H9 (cell line): Measurements from ENCODE around the gene PTK7. TPM values are rescaled to one million over a fixed set of nuclear protein-coding genes. Genes with fewer than 3 reads are reported as not detected.

Experiments
- DNase-seq: peaks from one replicate; pipeline ENCODE4 v3.0.0-alpha.2; 2017
- H2AFZ ChIP-seq: one replicate; pipeline ENCODE4 v1.6.1; 2013; ENCODE audit warnings: mild to moderate bottlenecking, low read length, control low read depth, moderate library complexity
- H2AK5ac ChIP-seq: 2 replicates; pipeline ENCODE4 v1.6.1; 2013; ENCODE audit warnings: low read length, control low read depth, mixed read lengths; ENCODE audit not compliant: insufficient read length
- H2BK120ac ChIP-seq: one replicate; pipeline ENCODE4 v1.6.1; 2013; ENCODE audit warnings: low read depth, mild to moderate bottlenecking, low read length, control low read depth, inconsistent platforms; ENCODE audit not compliant: poor library complexity, severe bottlenecking
- H2BK12ac ChIP-seq: 2 replicates; pipeline ENCODE4 v1.6.1; 2013; ENCODE audit warnings: low read length, control low read depth, mixed read lengths, low read depth; ENCODE audit not compliant: insufficient read length
- H2BK15ac ChIP-seq: 2 replicates; pipeline ENCODE4 v1.6.1; 2013; ENCODE audit warnings: low read depth, low read length, control low read depth
- H2BK20ac ChIP-seq: one replicate; pipeline ENCODE4 v1.6.1; 2013; ENCODE audit warnings: low read depth, mild to moderate bottlenecking, low read length, control low read depth, inconsistent platforms; ENCODE audit not compliant: poor library complexity, severe bottlenecking
- H2BK5ac ChIP-seq: 2 replicates; pipeline ENCODE4 v1.6.1; 2013; ENCODE audit warnings: low read length, control low read depth, mixed read lengths; ENCODE audit not compliant: insufficient read length
- H3K14ac ChIP-seq: 2 replicates; pipeline ENCODE4 v1.6.1; 2013; ENCODE audit warnings: low read length, control low read depth; ENCODE audit not compliant: insufficient read depth
- H3K18ac ChIP-seq: 2 replicates; pipeline ENCODE4 v1.6.1; 2013; ENCODE audit warnings: low read depth, mild to moderate bottlenecking, mixed read lengths, low read length, control low read depth; ENCODE audit not compliant: insufficient read length
- H3K23ac ChIP-seq: 2 replicates; pipeline ENCODE4 v1.6.1; 2013; ENCODE audit warnings: low read length, control low read depth, mixed read lengths, low read depth; ENCODE audit not compliant: insufficient read length
- H3K23me2 ChIP-seq: 2 replicates; pipeline ENCODE4 v1.6.1; 2013; ENCODE audit warnings: low read depth, mild to moderate bottlenecking, mixed read lengths, low read length, control low read depth; ENCODE audit not compliant: insufficient read length, poor library complexity, severe bottlenecking
- H3K27ac ChIP-seq: 2 replicates; pipeline ENCODE4 v1.5.1; 2013; ENCODE audit warnings: low read length, control low read depth, mixed read lengths, low read depth; ENCODE audit not compliant: insufficient read length
- H3K27me3 ChIP-seq: 2 replicates; pipeline ENCODE4 v1.6.1; 2013; ENCODE audit warnings: low read length, control low read depth, inconsistent platforms; ENCODE audit not compliant: insufficient read depth
- H3K4ac ChIP-seq: 2 replicates; pipeline ENCODE4 v1.6.1; 2013; ENCODE audit warnings: low read depth, mild to moderate bottlenecking, control low read depth, inconsistent platforms, low read length, moderate library complexity
- H3K4me1 ChIP-seq: 2 replicates; pipeline ENCODE4 v1.6.1; 2013; ENCODE audit warnings: low read length, control low read depth, inconsistent platforms; ENCODE audit not compliant: insufficient read depth
- H3K4me2 ChIP-seq: 2 replicates; pipeline ENCODE4 v1.6.1; 2013; ENCODE audit warnings: low read length, control low read depth, mixed read lengths; ENCODE audit not compliant: insufficient read length, insufficient read depth
- H3K56ac ChIP-seq: 2 replicates; pipeline ENCODE4 v1.6.1; 2013; ENCODE audit warnings: low read depth, mild to moderate bottlenecking, mixed read lengths, low read length, control low read depth; ENCODE audit not compliant: insufficient read length
- H3K79me1 ChIP-seq: 2 replicates; pipeline ENCODE4 v1.6.1; 2013; ENCODE audit warnings: low read depth, mild to moderate bottlenecking, moderate library complexity, low read length, control low read depth, inconsistent platforms; ENCODE audit not compliant: insufficient read depth, poor library complexity, severe bottlenecking
- H3K79me2 ChIP-seq: 2 replicates; pipeline ENCODE4 v1.6.1; 2013; ENCODE audit warnings: low read length, control low read depth, inconsistent platforms; ENCODE audit not compliant: insufficient read depth
- H3K9ac ChIP-seq: 2 replicates; pipeline ENCODE4 v1.6.1; 2013; ENCODE audit warnings: low read length, control low read depth, mixed read lengths; ENCODE audit not compliant: insufficient read length; ENCODE audit errors: extremely low read depth
- H3K9me3 ChIP-seq: one replicate; pipeline ENCODE4 v1.6.1; 2013; ENCODE audit warnings: low read depth, low read length, inconsistent platforms; ENCODE audit not compliant: control insufficient read depth
- H3T11ph ChIP-seq: one replicate; pipeline ENCODE4 v1.6.1; 2013; ENCODE audit warnings: mild to moderate bottlenecking, low read length, control low read depth, inconsistent platforms
- H4K20me1 ChIP-seq: one replicate; pipeline ENCODE4 v1.6.1; 2013; ENCODE audit not compliant: control insufficient read depth, insufficient read length, insufficient read depth
- H4K5ac ChIP-seq: 2 replicates; pipeline ENCODE4 v1.6.1; 2013; ENCODE audit warnings: low read depth, mild to moderate bottlenecking, mixed read lengths, low read length, control low read depth; ENCODE audit not compliant: insufficient read length
- H4K8ac ChIP-seq: replicated peaks from 2 replicates; pipeline ENCODE4 v1.6.1; 2013; ENCODE audit warnings: low read length, control low read depth, mixed read lengths, low read depth; ENCODE audit not compliant: insufficient read length
- H4K91ac ChIP-seq: 2 replicates; pipeline ENCODE4 v1.6.1; 2013; ENCODE audit warnings: low read depth, mild to moderate bottlenecking, moderate library complexity, mixed read lengths, low read length, control low read depth; ENCODE audit not compliant: insufficient read length
- H3K27ac Mint-ChIP-seq, 3 experiments: 2 replicates in 2 of 3; 3 replicates in 1 of 3; pipeline ENCODE4 v1.8.0; 2020 to 2021; ENCODE audit warnings: mixed read lengths in 3 of 3, mild to moderate bottlenecking in 1 of 3, moderate library complexity in 1 of 3
- H3K27me3 Mint-ChIP-seq: 2 replicates; pipeline ENCODE4 v1.8.0; 2021; ENCODE audit warnings: low read depth, mild to moderate bottlenecking, moderate library complexity, mixed read lengths
- H3K36me3 Mint-ChIP-seq, 3 experiments: 2 replicates in 2 of 3; 3 replicates in 1 of 3; pipeline ENCODE4 v1.8.0; 2020 to 2021; ENCODE audit warnings: low read depth in 3 of 3, mixed read lengths in 3 of 3; ENCODE audit not compliant: insufficient read depth in 1 of 3
- H3K4me1 Mint-ChIP-seq, 2 experiments: 2 replicates each; pipeline ENCODE4 v1.8.0; 2020; ENCODE audit warnings: mixed read lengths in 2 of 2
- H3K4me3 Mint-ChIP-seq, 2 experiments: 2 replicates in 1 of 2; 3 replicates in 1 of 2; pipeline ENCODE4 v1.8.0; 2020 to 2021; ENCODE audit warnings: mild to moderate bottlenecking in 2 of 2, mixed read lengths in 2 of 2, moderate library complexity in 1 of 2
- H3K9me3 Mint-ChIP-seq, 2 experiments: 2 replicates in 1 of 2; 3 replicates in 1 of 2; pipeline ENCODE4 v1.8.0; 2020; ENCODE audit warnings: mild to moderate bottlenecking in 2 of 2, mixed read lengths in 2 of 2, moderate library complexity in 1 of 2
- CTCF ChIP-seq: fragments of 200-600 bp; sonication (generic); conservative IDR thresholded peaks from 3 replicates; pipeline ENCODE4 v1.8.0; 2021; ENCODE audit warnings: antibody characterized with exemption, mild to moderate bottlenecking
- WGBS: extraction: QIAGEN DNeasy Blood & Tissue Kit; methylation state at CpG from one replicate; pipeline ENCODE4 v1.1.7; 2013; ENCODE audit warnings: missing lambda C conversion rate, low lambda C conversion rate, mixed read lengths; ENCODE audit not compliant: insufficient read length; ENCODE audit errors: extremely low coverage; 5-methylcytosine and 5-hydroxymethylcytosine counted together
- total RNA-seq: library from RNA; stranded (reverse); gene quantifications from 2 replicates; pipeline ENCODE4 v1.2.1, GENCODE V29; 2021

PTK7 gene
- total RNA-seq, 1 experiment from 2014 or later = 128 TPM

GRCh38 chr6:43150051-43150751 is 74.1 kb downstream of the PTK7 start:
- H3K56ac ChIP-seq = no peak overlapping the region
- no peaks in the 10 kb centered on the region for H3K27me3 ChIP-seq
- no peak overlapping the region for H4K91ac ChIP-seq
- H3K9me3 ChIP-seq = no peaks in the 10 kb centered on the region
- no peak overlapping the region for H3K9ac ChIP-seq
- no peak overlapping the region for H3K23ac ChIP-seq
- no peaks in the 10 kb centered on the region for H3K79me1 ChIP-seq
- Mint-ChIP-seq H3K4me3 (no peak overlapping the region), H3K36me3 (peaks cover 10 to 24% (median 20%) of the 10 kb centered on the region in 3 experiments; a peak in 6 of 7 replicates), H3K27me3 (no peaks in the 10 kb centered on the region), H3K9me3 (no peaks in the 10 kb centered on the region), H3K4me1 (no peaks in the 10 kb centered on the region), H3K27ac (peak overlapping the region in 1 of 3 experiments; percentile 29; a peak in 2 of 7 replicates)
- no peak overlapping the region for H4K5ac ChIP-seq
- no peak overlapping the region for H2BK15ac ChIP-seq
- H2AFZ ChIP-seq = no peak overlapping the region
- no peak overlapping the region for H2BK120ac ChIP-seq
- no peaks in the 10 kb centered on the region for H3K4me1 ChIP-seq
- no peaks in the 10 kb centered on the region for H4K20me1 ChIP-seq
- H3K14ac ChIP-seq = no peak overlapping the region
- no peaks in the 10 kb centered on the region for H3K23me2 ChIP-seq
- no peak overlapping the region for H4K8ac ChIP-seq
- TF ChIP-seq CTCF = no peak
- H3K4me2 ChIP-seq = no peak overlapping the region
- no peak overlapping the region for H3K18ac ChIP-seq
- no peak overlapping the region for H2BK5ac ChIP-seq
- H3K27ac ChIP-seq = no peak overlapping the region
- no peak for DNase-seq
- no peak overlapping the region for H2AK5ac ChIP-seq
- no CpG with 5 or more reads among the region's 7 CpGs for WGBS
- no peaks in the 10 kb centered on the region for H3K79me2 ChIP-seq
- H3T11ph ChIP-seq = no peak overlapping the region
- H2BK12ac ChIP-seq = no peak overlapping the region
- no peak overlapping the region for H3K4ac ChIP-seq
- no peak overlapping the region for H2BK20ac ChIP-seq
